HG03520 (cell line): ENCODE data around the gene SPTBN1.
A peak's percentile ranks its signal among the peaks of the same experiment; 100 is the strongest.

ENCODE experiments used
- ATAC-seq: cut with Tn5 transposase; IDR thresholded peaks from one replicate; pipeline ENCODE4 v1.9.1; 2021; ENCODE audit warnings: mild to moderate bottlenecking, moderate library complexity; ENCODE audit not compliant: unreplicated experiment

SPTBN1 gene

DNA sequence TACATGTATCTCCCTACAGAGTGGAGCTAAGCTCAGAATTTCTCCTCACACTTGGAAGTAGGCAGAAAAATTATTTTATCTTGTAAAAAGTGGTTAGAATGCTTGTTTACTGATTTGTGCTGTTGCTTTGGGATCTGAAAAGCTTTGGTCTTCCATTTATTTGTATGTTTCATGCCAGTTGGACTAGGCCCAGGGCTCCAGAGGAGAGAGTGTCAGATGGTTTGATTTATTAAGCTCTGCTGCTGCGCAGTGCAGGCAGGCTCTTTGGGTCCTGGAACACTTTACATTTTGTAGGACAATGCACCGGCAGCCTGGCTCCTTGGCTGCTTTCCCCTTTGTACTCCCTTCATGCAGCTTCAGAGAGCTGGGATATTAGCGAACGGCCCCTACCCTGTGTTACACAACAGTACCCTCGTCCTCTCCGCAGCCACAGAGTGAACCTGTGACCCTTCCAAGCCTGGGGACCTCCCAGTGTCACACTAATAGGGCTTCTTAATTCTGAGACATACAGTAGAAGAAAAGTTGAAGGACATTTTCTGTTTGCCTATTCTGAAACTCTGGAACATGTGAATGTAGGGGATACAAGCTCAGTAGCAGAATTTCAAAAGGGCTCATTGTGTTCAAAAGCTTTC, 210.6 kb downstream of the SPTBN1 start:
- no peak for ATAC-seq

DNA sequence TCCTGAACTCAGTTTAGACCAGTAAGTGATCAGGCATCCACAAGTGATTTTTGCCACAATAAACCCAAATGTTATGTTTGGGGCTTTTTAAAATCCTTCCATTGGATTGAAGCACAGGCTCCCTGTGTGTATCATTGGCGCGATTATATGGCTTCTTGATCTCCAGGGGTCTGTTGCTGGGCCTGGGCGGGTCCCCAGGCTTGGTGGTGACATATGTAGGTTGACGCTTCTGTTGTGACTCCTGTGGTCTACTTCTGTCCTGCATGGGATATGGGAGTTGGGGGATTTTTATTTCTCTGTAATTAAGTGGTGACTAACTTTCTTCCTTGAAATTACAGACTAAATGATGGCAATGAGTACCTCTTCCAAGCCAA, 211.1 kb downstream of the SPTBN1 start:
- no peak for ATAC-seq

DNA sequence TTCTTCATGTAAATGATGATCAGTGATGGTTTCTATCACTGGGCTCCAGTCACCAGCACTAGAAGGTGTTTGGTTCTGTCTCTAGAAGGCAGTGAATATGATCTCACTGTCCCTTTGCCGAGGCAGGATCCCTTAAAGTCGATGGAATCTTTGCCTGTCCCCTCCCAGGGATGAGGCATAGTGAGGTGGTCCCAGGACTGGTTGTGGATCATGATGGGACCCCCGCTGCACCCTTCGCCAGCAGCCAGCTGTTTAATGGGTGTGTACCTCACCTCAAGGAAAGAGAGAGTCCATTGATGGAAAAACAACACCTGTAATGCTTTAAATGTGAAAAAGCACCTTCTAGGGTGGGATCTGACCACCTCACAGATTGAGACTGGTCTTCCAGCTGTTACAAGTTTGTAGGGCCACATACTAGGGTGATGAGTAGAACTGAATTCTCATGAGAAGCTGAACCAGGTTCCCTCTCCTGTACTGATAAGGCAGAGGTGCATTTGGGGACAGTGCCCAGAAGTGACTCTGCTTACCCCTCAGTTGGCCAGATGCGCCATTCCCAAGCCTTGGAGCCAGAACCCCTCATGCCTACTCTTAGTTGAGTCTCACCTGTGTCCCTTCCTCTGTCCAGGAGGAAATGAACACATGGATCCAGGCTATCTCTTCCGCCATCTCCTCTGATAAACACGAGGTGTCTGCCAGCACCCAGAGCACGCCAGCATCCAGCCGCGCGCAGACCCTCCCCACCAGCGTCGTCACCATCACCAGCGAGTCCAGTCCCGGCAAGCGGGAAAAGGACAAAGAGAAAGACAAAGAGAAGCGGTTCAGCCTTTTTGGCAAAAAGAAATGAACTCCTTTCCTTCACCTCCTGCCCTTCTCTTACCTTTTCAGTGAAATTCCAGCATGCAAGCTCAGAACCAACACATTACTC, 211.9 kb downstream of the SPTBN1 start:
- no peak for ATAC-seq

DNA sequence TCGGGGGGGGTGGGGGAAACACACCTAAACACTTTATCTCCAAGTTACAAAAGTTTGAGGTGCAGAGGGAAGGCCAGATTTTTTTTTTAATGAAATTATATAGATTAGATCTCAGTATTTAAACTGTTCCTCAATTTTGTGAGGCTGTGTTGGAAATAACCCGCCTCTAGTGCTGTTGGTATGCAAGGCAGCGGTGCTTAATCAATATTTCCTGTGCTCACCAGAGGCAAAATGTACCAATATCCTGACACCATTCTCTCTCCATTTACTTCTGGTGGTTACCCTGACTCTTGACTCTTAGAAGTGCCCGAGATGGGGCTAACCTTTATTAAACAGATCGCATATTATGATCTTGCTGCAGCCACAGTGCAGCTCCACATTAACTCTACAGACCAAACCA, 212.6 kb downstream of the SPTBN1 start:
- ATAC-seq, result no peak

DNA sequence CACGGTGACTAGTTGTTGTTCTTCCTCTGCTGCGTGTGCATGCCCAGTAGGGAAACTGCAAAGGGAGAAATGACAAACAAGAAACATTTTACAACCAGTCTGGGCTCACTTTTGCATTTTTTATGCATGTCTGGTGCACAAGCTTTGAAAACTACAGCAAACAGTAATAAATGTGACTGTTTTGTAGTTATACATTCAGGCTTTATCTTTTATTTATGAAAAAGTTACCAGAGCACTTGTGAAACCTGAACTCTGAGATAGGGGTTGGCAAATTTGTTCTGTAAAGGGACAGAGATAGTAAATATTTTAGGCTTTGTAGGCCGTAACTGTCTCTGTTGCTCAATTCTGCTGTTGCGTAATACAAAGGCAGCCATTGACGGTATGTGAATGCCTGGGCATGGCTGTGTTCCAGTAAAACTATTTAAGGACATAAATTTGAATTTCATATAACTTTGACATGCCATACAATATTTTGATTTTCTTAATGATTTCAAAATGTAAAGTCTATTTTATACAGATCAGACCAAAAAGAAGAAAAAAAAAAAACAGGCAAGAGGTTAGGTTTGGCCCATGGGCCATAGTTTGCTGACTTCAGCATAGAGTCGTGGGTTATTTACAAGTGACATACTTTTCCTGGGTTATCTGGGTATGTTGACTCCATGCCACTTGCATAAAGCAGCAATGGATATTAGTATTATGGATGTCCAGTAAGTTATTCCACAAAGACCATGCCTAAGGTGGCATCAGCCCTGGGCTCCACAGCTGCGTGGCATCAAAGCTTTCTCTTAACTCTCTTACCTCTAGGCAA, 213.8 kb downstream of the SPTBN1 start:
- ATAC-seq, result no peak

DNA sequence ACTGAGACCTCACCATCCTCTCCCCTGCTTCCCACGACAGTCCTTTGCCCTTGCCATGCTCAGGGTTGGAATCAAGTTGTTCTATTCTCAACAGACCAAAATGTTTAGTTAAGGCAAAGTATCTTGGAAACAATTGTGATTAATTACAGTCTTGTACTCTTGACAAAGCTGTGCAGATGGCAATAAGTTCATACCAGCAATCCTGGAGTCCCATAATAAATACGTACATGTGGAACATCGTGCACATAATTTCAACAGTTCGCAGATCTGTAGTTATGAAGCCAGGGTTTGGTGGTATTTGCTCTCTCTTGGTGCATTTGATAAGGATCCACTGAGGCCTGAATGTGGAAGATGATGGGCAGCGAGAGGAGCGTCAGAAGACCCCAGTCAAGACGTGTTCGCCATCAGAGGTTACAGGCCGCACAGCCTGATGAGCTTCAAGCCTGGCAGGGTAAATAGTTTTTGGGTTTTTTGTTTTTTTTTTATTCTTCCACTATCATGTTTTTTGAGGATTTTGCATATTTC, 214.4 kb downstream of the SPTBN1 start:
- ATAC-seq, result no peak

DNA sequence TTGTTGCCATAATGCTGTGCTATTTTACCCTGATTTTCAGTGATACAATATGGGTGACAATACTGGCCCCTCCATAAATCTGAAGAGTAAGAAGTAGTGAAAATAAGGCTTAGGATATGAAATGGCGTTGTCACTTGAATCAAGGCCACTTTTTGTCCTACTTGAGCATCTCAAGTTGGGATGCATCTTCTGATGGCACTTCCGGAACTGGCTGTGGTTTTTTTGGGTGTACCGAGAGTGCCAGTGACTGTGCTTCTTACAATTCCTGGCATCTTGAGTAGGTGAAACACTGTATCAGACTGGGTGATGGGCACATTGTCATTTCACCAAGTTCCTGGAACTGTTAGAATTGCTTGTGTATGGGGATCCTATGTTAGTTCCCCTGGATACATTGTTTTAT, 214.9 kb downstream of the SPTBN1 start:
- no peak for ATAC-seq

DNA sequence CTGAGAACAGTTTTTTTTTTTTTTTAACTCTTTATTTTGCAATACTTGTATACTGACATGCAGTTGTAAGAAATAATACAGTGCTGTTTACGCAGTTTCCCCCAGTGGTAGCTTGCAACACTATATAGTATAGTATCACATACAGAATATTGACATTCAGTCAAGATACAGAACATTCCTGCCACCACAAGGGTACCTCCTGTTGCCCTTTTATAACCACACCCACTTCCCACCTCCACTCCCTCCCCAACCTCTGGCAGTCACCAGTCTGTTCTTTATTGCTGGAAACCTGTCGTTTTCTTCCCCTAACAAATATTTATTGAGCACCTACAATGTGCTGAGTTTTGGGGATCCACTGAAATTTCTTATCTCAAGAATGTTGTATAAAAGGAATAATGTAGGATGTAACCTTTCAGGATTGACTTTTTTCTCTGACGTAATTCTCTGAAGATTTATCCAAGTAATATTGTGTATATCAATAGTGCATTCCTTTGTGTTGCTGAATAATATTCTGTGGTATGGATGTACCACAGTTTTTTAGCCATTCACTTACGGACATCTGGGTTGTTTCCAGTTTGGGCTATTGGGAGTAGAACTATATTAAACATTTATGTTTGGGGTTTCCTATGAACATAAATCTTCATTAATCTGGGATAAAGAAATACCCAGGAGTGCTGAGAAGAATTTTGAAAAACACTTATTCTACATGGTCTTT, 215.9 kb downstream of the SPTBN1 start:
- ATAC-seq, result no peak

DNA sequence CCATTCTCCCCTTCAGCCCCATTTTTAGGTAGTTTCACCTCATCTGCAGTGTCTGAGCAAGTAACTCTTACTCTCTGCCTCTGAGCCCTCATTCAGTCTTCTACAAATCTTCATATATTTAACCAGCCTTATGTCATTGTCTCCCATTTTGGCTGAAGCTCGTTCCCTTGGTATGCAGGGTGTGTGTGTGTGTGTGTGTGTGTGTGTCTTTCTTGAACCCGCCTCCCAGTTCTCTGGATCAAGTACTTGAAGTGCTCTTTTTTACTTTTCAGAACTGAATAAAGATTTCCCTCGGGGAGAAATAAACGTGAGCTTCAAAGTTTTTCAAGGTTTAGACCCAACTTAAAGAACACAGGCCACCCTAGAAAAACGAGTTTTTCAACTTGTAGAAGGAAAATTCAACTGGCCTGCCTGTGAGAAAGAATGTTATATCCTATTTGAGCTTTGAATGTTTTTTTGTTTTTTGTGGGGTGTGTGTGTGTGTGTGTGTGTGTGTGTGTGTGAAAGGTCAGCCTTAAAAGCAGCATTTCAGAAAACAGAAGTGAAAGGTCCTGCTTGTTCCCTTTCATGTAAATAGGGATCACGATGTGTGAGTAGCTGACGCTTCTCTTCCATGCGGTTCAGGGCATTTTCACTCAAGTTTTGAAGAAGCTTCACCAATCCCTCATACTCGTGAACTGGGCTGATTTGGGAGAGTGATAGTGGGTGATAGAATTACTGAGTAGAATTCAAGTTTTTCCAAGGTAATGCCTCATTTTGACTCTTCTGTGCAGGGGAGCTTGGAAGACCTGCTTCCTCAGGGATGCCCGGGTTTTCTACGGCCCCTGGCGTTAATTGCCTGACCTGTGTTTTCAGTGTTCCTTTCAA, 216.7 kb downstream of the SPTBN1 start:
- peak; percentile 43 for ATAC-seq

DNA sequence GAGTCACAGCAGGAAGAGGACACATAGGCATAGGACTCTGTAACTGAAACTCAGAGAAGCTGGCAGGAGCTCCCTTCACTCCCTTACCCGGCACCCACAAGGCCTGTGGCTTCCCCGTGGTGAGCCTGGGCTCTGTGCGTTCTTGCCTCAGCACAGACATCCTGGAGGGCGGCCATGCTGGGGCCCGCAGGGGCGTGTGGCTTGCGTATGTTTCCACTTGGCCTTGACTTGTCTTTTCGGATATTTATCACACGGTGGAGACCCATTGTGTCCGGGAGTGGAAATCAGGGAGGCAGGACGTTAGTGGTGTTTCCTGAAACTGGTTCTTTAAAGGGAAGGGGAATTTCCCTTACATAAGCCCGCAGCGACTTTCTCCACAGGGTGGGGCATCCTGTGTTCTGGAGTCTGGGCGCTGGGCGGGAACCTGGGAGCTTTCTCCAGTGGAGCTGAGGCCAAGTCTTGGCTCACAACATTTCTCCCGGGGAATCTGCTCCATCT, 217.4 kb downstream of the SPTBN1 start:
- ATAC-seq, result peak; percentile 30

DNA sequence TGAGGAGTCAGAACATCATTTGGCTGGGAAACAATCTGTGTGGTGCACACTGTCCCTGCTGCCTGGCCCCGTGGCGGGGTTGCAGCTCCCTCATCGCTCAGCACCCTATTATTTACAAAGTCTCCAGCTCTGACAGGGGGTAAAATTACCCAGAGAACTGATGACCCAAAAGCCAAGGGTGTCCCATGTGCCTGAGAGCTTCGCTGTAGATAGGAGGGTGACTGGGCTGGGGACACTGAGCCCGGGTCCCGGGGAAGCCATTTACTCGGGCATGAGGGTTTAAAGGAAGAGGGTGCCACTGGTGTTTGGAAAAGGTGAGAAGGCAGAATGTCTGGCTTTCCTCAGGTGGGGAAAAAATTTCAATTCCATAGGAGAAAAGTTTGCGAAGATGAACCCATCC, 219.2 kb downstream of the SPTBN1 start:
- no peak for ATAC-seq

DNA sequence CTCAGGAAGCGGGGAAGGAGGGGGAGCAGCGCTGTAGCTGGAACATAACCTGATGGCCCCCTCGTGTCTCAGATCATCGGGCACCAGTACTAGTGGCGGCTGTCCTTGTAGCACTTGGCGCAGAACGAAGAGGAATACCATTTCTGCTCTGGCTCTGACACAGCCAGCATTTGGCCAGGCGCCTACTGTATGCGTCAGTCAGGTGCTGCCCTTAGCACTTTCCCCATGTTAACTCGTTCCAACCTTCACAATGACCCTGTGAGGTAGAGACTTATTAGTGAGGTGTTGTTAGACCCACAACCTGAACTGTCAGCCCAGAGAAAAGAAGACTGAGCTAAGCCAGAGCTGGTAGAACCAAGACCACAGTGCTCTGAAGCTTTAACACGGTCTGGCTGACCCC, 219.6 kb downstream of the SPTBN1 start:
- no peak for ATAC-seq

DNA sequence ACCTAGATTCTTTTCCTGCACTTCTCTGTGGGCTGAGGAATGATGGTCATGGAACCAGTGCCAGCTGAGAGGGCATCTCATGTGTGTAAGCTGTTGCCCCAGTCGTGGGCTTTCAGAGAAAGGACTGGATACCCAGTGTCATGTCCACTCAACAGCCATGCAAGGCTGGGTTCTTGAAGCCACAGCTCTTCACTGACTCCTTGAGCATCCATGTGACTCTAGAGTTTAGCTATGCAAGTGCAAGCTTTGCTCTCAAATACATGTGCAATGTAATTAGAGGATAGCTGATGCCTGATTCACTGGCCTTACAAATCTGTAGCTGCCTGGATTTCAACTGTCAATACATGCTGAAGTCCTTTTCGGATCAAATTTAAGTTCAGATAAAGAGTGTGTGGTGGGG, 220.5 kb downstream of the SPTBN1 start:
- no peak for ATAC-seq

DNA sequence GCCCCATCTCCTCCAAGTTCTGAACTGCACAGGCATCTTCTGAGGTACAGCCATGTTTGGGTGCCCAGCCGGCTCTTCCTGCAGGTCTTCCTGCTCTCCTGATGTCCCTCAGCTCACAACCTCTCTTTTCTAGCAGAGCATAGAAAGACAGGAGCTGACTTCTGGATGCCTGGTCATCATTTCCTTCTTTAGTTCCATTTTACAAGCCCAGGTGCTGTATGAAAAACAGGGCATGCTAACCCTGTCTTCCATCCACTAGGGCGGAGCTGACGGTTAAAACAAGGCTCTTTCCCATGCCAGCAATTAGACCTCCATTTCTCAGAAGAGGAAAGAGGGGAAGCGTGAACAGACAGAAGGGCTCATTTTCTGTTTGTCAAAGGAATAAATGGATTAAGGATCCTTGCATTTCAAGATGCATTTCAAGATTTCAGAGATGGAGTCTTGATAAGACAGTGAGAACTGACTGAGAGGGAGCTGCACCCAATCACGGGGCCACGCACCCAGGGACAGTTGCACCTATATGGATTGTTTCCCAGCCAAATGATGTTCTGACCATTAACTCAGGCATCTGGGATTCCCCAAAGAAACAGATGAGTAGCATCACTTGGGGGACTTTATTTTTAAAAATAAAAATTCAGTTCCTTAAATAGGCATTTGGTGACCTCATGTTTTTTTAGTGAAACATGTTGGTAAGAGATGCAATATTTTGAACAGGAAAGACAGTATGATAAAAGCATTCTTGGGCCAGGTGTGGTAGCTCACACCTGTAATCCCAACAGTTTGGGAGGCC, 221.5 kb downstream of the SPTBN1 start:
- no peak for ATAC-seq

DNA sequence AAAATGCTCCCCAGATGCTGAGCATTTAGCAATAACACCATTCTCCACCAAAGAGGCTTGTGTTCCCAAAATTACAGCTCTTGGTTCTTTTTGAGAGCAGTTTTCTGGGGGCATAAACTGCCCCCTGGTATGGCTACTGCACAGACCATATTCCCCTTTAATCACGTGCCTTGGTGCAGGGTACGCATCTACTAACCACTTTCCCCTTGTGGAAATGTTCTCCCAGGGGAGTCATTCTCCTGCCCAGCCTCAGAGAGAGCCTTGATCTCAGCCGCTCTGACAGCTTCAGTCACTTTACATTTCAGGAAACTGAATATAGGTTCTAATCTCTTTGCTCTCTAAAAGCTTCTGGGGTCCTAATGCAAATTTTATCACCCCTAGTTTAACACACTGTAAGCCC, 222.6 kb downstream of the SPTBN1 start:
- no peak for ATAC-seq

DNA sequence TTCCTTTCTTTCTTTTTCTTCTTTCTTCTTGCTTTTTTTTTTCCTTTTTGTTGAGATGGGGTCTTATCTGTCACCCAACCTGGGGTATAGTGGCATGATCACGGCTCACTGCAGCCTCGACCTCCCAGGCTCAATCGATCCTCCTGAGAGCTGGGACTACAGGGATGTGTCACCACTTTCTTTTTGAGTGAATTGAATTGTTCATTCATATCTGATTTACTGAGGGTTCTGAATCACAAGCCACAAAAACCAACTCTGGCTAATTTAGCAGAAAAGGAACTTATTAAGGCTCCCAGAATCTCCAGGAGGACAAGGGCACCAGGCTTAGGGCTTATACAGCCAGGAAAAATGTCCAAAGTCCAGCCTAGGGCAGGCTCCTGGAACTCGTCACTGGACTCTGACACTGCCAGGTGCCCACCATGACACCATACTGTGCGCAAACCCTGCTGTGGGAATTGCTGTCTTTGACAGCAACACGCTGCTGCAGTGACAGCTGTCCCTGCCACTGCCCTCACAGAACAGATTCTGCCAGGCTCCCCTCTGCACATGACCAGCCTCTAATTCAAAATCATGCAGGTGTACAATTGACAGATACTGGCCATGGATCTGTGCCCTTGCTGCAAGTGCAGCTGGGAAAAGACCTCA, 224.4 kb downstream of the SPTBN1 start:
- ATAC-seq, result peak; percentile 63

DNA sequence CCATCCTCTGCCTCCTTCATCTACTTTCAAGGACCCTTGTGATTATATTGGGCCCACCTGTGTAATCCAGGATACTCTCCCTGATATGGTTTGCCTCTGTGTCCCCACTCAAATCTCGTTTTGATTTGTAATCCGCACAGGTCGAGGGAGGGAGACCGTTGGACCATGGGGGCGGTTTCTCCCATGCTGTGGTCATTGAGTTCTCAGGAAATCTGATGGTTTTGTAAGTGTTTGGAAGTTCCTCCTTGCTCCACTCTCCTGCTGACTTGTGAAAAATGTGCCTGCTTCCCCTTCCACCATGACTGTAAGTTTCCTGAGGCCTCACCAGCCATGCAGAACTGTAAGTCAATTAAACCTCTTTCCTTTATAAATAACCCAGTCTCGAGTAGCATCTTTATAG, 225.3 kb downstream of the SPTBN1 start:
- no peak for ATAC-seq

DNA sequence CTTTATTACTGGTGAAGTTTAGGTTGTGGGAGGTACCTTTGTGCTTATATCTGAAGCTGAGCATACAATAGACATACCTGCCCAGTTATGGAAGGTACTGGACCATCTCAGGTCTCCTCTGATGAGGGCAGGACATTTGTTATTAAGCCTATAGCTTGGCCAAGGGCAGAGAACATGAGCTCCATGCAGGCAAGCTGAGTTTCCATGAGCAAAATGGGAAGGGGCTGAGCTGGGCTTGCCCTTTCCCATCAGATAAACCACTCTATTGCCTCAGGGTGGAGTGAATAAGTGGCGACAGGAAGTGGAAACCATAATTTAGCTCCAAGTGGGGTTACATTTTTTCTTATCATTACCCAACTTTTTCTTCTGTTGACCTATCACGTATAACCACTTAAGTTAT, 227.5 kb downstream of the SPTBN1 start:
- no peak for ATAC-seq
